Fibroblast of lung (primary cell): ENCODE measurements around the gene ARHGEF19.

Experiments used
- EZH2 ChIP-seq: IDR thresholded peaks from 2 replicates; pipeline ENCODE4 v1.5.1; 2012; ENCODE audit warnings: low read length, control low read depth, mild to moderate bottlenecking; ENCODE audit errors: missing control alignments
- TF ChIP-seq, protein P1 (sequence below), 2 donors: IDR thresholded peaks in 1 of 2; conservative IDR thresholded peaks in 1 of 2; 1 replicate in 1 of 2; 2 replicates in 1 of 2; pipeline ENCODE4 v1.5.1; 2011 to 2012; ENCODE audit warnings: low read length in 2 of 2, control low read depth in 1 of 2, inconsistent platforms in 1 of 2, low read depth in 1 of 2, mild to moderate bottlenecking in 1 of 2

DNA sequence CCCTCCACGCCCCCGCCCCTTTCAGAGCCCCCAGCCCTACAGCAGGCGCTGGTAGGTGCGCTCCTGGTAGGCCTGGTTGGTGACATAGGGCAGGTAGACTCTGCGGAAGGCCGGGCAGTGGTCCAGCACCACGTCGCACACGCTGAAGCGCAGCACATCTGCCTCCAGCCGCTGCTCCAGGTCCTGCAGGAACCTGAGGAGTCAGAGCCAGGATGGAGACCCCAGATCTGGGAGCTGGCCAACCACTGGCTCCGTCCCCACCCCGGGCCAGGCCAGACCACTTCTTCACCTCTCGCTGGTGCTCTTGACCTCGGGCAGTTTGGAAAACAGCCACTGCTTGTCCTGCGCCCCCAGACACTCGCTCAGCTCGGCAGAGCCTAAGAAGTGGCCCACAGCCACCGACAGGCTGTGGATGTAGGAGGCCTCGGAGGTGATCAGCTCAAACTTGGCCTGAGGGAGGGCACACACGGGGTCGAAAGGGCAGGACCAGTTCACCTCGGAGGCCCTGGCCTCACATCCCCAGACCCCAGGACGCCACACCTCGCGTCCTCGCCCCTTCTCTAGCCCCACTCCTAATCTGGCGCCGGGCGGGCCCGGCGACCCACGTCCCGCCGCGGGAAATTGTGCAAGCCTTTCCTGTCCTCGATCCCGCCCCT is 6.4 kb downstream of the ARHGEF19 start:
- no peak for TF ChIP-seq EZH2
- TF ChIP-seq, protein P1, sequence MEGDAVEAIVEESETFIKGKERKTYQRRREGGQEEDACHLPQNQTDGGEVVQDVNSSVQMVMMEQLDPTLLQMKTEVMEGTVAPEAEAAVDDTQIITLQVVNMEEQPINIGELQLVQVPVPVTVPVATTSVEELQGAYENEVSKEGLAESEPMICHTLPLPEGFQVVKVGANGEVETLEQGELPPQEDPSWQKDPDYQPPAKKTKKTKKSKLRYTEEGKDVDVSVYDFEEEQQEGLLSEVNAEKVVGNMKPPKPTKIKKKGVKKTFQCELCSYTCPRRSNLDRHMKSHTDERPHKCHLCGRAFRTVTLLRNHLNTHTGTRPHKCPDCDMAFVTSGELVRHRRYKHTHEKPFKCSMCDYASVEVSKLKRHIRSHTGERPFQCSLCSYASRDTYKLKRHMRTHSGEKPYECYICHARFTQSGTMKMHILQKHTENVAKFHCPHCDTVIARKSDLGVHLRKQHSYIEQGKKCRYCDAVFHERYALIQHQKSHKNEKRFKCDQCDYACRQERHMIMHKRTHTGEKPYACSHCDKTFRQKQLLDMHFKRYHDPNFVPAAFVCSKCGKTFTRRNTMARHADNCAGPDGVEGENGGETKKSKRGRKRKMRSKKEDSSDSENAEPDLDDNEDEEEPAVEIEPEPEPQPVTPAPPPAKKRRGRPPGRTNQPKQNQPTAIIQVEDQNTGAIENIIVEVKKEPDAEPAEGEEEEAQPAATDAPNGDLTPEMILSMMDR (conservative IDR thresholded peaks at IDR 0.05 in 1 of 2, IDR thresholded peaks at IDR 0.05 in 1 of 2; ENCODE audit: low read depth in 1 of 2, low read length in 2 of 2): no peak
